Activated T-helper 9 cell treated with anti-CD3 and anti-CD28 coated beads, Interleukin-2, amount 50 U/mL, for 16 hours (primary cell): ENCODE data around the gene SLC23A2.

Experiments
- DNase-seq: peaks from one replicate; pipeline ENCODE4 v3.0.0-alpha.2; 2020; ENCODE audit warnings: low read depth

SLC23A2 gene

GRCh38 chr20:4813863-4814695, 187.2 kb downstream of the SLC23A2 start:
- peak; percentile 31 for DNase-seq

- no peak for DNase-seq
Measured at GRCh38 chr20:4813076-4813862, 188.0 kb downstream of the SLC23A2 start.

GRCh38 chr20:4812641-4813075, 188.7 kb downstream of the SLC23A2 start:
- no peak for DNase-seq

- DNase-seq = no peak
Measured at GRCh38 chr20:4812216-4812615, 189.1 kb downstream of the SLC23A2 start.

GRCh38 chr20:4811661-4812181, 189.6 kb downstream of the SLC23A2 start:
- no peak for DNase-seq

DNA sequence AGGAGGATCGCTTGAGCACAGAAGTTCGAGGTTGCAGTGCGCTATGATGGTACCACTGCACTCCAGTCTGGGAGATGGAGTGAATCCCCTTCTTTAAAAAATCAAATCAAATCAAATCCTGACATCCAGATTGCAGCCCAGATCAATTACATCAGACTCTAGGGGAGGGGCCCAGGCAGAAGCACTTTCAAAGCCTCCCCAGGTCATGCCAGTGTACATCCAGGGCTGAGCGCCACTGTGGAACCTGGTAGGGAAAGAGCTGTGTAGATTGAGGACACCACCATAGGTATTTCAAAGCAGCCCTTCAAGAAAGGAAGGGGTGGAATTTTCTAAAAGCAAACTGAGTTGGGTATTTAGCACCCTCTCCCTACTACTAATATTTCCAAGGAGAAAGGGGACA, 190.1 kb downstream of the SLC23A2 start:
- no peak for DNase-seq

DNA sequence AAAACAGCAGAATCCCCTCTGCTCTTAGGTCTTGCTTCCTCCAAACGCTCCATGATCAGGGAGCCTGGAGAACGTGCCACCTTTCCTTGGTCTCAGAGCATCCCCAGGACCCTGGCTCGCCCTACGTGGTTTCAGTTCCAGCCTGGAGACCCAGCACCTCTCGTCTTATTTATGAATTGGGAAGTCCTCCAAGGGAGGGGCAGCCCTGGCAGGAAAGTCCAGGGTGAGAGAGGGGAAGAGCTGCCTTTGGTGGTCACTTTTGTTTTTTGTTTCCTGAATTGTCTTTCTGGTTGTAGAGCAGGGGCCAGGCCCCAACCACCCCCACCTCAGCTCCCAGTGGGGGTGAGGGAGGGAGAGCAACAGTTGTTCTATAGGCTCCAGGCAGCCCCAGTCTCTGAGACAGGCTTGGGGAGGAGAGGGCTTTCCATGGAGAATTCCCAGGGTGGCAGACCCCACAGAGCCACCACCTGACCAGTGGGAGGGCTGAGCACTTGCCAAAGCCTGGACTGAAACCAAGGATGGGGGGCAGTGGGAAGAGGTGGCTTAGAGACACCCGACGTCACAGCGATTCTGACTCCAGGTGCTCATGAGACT, 190.8 kb downstream of the SLC23A2 start:
- no peak for DNase-seq

DNA sequence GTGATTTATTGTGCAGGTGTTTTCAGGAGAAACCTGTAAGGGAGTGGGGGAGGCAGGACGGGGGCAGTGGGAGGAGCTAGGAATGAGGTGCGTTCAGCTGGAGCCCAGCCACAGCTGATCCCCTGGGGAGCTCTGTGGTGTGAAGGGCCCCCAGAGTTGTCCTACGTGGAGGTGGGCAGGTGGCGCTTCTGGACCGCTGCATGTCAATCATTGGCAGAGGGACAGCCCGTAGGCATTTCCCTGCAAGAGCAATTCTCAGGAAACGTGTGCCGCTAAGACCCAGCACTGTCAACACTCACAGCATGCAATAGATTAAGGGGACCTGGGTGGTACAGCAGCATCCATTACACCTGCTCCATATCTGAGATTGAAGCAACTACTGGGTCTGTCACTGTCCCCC, 191.6 kb downstream of the SLC23A2 start:
- DNase-seq = no peak

DNA sequence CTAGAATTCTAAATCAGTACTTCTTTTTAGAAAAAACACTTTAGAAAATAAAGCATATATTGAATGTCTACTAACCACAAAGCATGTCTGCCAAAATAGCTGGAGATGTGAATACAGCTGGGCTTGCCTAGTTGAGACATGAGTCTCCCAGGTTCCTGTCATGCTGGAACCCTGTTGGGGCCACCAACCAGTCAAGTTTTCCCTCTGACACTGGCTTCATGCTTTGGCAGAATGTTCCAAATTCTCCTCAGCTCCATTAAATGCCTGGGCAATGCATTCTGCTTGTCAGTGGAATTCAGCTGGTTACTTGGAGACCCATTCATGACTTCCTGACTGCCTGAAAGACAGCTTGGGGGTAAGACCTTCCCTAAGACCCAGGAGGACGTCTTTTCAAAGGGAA, 192.4 kb downstream of the SLC23A2 start:
- DNase-seq = no peak

DNA sequence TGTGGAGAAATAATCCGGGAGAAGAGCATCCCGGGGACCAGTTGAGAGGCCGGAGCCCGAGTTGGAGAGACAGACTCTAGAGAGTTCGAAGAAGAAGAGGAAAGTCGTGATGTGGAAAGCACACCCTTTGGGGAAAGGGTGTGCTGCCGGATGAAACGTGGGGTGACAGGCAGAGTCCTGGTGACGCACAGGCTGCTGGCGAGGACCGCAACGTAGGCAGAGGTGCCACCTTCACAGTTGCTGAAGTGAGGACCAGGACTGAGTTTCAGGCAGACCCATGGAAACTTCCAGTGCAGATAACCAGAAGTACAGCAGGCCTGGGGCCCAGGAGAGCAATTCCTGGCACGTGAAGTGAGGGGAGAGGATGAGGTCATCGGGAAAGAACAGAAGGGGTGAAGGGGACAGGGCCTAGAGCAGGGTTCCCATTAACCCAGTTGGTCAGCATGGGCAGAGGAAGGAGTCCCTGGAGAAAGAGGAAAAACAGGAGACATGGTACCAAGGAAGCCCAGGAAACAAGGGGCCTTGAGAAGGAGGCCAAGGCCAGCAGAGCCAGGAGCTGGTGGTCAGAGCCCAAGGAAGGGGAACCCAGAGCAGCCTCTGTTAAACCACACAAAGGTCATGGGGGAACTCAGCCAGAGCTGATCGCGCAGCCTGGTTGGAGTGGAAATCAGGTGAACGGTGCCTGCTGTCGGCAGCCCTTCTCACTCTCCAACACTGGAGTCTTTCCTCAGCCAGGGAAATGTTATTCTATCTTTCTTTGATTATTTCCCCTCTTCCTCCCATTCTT, 195.5 kb downstream of the SLC23A2 start:
- no peak for DNase-seq

- no peak for DNase-seq
Measured at GRCh38 chr20:4802527-4802926, 198.8 kb downstream of the SLC23A2 start.
